Measurements from ENCODE around the gene MICALL2.
A peak's percentile ranks its signal among the peaks of the same experiment; 100 is the strongest.

The MICALL2 gene

GRCh38 chr7:1470901-1471300 is 11.6 kb upstream of the MICALL2 start:
- FAIRE-seq (no peak), DNase-seq (ENCODE audit: insufficient read length, low spot score) (no peak)

- FAIRE-seq (no peak), DNase-seq (ENCODE audit: insufficient read length, low spot score) (no peak)
Observed at GRCh38 chr7:1468643-1469298, 9.5 kb upstream of the MICALL2 start.

- no peak for DNase-seq (ENCODE audit: insufficient read length, low spot score)
- no peak for FAIRE-seq
Observed at GRCh38 chr7:1468203-1468602, 8.9 kb upstream of the MICALL2 start.

- FAIRE-seq (no peak), DNase-seq (ENCODE audit: insufficient read length, low spot score) (no peak)
Observed at GRCh38 chr7:1466524-1467271, 7.4 kb upstream of the MICALL2 start.

GRCh38 chr7:1464694-1465093 is 5.4 kb upstream of the MICALL2 start:
- DNase-seq (ENCODE audit: insufficient read length, low spot score): no peak
- no peak for FAIRE-seq

GRCh38 chr7:1463676-1464223 is 4.5 kb upstream of the MICALL2 start:
- FAIRE-seq (no peak), DNase-seq (ENCODE audit: insufficient read length, low spot score) (no peak)

- FAIRE-seq: no peak
Observed at GRCh38 chr7:1461646-1462375, 2.5 kb upstream of the MICALL2 start.

GRCh38 chr7:1460821-1461645 is 1.8 kb upstream of the MICALL2 start:
- no peak for DNase-seq (ENCODE audit: insufficient read length, low spot score)
- FAIRE-seq: no peak

More at GRCh38 chr7:1461646-1462375, 2.5 kb upstream of the MICALL2 start:
- no peak for DNase-seq (ENCODE audit: insufficient read length, low spot score)

GRCh38 chr7:1459920-1460820 is 900 bp upstream of the MICALL2 start:
- DNase-seq (ENCODE audit: insufficient read length, low spot score) (no peak), FAIRE-seq (no peak)

- DNase-seq (ENCODE audit: insufficient read length, low spot score): peak; percentile 100
- peak; percentile 68 for FAIRE-seq
Observed at GRCh38 chr7:1459512-1459892, 232 bp upstream of the MICALL2 start.

GRCh38 chr7:1457949-1458682 is 1.2 kb downstream of the MICALL2 start:
- DNase-seq (ENCODE audit: insufficient read length, low spot score) (no peak), FAIRE-seq (no peak)

- FAIRE-seq (no peak), DNase-seq (ENCODE audit: insufficient read length, low spot score) (no peak)
Observed at GRCh38 chr7:1457059-1457948, 2.0 kb downstream of the MICALL2 start.

GRCh38 chr7:1455955-1456354 is 3.3 kb downstream of the MICALL2 start:
- DNase-seq (ENCODE audit: insufficient read length, low spot score) (no peak), FAIRE-seq (no peak)

GRCh38 chr7:1455241-1455939 is 3.9 kb downstream of the MICALL2 start:
- DNase-seq (ENCODE audit: insufficient read length, low spot score) (no peak), FAIRE-seq (no peak)

- FAIRE-seq (no peak), DNase-seq (ENCODE audit: insufficient read length, low spot score) (no peak)
Observed at GRCh38 chr7:1454542-1454941, 4.7 kb downstream of the MICALL2 start.

- DNase-seq (ENCODE audit: insufficient read length, low spot score): no peak
- no peak for FAIRE-seq
Observed at GRCh38 chr7:1452205-1452604, 7.1 kb downstream of the MICALL2 start.

GRCh38 chr7:1450987-1451386 is 8.3 kb downstream of the MICALL2 start:
- DNase-seq (ENCODE audit: insufficient read length, low spot score) (no peak), FAIRE-seq (no peak)
